Esophagus squamous epithelium (tissue), 4 donors: ENCODE results near the gene CHRNB1.

Experiments used
- POLR2A ChIP-seq, 4 donors: fragments of 450-650 bp; IDR thresholded peaks; one replicate each; pipeline ENCODE4 v1.6.1; 2017; ENCODE audit warnings: antibody characterized with exemption in 4 of 4, mild to moderate bottlenecking in 4 of 4, moderate library complexity in 3 of 4
- TF ChIP-seq, protein P1 (sequence below), 6 experiments: fragments of 450-650 bp in 4 of 6; fragments of 200-600 bp in 2 of 6; sonication (generic) in 2 of 6; IDR thresholded peaks; one replicate each; pipeline ENCODE4 v1.5.1; 2016 to 2019; ENCODE audit warnings: antibody characterized with exemption in 6 of 6, mild to moderate bottlenecking in 4 of 6, moderate library complexity in 4 of 6

DNA sequence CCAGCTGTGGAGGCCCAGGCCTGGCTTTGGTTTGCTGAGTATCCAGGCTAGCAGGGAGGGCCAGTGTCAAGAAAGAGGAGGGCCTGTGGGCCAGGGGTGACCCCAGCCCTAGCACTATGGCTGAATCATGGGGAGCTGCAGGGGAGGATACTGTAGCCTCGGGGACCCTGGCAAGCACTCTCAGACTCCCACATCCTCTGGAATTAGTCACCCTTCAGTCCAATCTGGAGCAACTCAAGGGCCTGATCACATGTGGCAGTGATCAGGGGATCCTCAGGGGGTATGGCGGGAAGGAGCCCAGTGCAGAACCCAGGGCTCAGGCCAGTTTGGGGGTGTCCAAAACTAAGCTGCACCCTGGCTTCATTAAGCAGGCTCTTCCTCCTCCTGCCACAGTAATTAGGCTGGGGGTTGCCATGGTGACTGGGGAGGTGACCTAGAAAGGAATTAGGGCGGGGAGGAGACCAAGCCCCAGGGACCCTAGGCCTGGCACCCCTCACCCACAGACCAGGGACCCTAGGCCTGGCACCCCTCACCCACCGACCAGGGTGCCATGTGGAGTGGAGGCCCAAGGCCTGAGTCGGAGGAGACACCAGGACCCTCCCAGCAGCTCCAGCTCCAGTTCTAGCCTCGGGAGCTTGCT is 31.4 kb upstream of the CHRNB1 start:
- TF ChIP-seq, protein P1, sequence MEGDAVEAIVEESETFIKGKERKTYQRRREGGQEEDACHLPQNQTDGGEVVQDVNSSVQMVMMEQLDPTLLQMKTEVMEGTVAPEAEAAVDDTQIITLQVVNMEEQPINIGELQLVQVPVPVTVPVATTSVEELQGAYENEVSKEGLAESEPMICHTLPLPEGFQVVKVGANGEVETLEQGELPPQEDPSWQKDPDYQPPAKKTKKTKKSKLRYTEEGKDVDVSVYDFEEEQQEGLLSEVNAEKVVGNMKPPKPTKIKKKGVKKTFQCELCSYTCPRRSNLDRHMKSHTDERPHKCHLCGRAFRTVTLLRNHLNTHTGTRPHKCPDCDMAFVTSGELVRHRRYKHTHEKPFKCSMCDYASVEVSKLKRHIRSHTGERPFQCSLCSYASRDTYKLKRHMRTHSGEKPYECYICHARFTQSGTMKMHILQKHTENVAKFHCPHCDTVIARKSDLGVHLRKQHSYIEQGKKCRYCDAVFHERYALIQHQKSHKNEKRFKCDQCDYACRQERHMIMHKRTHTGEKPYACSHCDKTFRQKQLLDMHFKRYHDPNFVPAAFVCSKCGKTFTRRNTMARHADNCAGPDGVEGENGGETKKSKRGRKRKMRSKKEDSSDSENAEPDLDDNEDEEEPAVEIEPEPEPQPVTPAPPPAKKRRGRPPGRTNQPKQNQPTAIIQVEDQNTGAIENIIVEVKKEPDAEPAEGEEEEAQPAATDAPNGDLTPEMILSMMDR (IDR thresholded peaks at IDR 0.05), result no peak
- TF ChIP-seq POLR2A (IDR thresholded peaks at IDR 0.05), result no peak
